Measurements from ENCODE around the gene TIMM23.

TIMM23 gene

DNA sequence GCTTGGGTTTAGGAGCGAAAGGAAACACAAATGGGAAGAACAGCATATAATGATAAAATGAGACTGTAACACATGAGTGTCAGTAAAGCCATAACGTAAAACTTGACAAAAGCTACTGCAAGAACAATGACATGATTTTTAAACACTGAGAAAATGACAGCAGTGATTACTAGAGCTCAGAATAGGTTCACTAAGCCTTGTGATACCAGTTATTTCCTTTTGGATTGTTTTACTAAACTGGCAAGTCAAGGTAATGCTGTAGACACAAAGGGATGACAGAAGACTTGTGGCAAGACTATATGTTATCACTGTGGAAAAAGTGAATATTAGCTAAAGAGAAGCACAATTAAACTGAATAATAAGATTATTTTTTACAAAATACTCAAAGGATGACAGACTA is 45.4 kb downstream of the TIMM23 start:
- TF ChIP-seq EZH2phosphoT487 (IDR thresholded peaks at IDR 0.05; ENCODE audit: low read depth), result no peak
- TF ChIP-seq, protein P1, sequence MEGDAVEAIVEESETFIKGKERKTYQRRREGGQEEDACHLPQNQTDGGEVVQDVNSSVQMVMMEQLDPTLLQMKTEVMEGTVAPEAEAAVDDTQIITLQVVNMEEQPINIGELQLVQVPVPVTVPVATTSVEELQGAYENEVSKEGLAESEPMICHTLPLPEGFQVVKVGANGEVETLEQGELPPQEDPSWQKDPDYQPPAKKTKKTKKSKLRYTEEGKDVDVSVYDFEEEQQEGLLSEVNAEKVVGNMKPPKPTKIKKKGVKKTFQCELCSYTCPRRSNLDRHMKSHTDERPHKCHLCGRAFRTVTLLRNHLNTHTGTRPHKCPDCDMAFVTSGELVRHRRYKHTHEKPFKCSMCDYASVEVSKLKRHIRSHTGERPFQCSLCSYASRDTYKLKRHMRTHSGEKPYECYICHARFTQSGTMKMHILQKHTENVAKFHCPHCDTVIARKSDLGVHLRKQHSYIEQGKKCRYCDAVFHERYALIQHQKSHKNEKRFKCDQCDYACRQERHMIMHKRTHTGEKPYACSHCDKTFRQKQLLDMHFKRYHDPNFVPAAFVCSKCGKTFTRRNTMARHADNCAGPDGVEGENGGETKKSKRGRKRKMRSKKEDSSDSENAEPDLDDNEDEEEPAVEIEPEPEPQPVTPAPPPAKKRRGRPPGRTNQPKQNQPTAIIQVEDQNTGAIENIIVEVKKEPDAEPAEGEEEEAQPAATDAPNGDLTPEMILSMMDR (IDR thresholded peaks at IDR 0.05; ENCODE audit: low read depth, low read length), result no peak
- H3K36me3 ChIP-seq (replicated peaks; ENCODE audit: low read depth, low read length), result peaks cover 10% of the 10 kb centered on the region
- no peaks in the 10 kb centered on the region for H3K9me3 ChIP-seq (ENCODE audit: insufficient read depth, low read length)
- H4K20me1 ChIP-seq (ENCODE audit: insufficient read depth, low read length), result peaks cover 38% of the 10 kb centered on the region
- no peak overlapping the region for H3K4me2 ChIP-seq (ENCODE audit: low read length)
- no peak overlapping the region for H3K9ac ChIP-seq (ENCODE audit: low read length)
- no peak overlapping the region for H3K27ac ChIP-seq (ENCODE audit: low read length)
- H3K4me1 ChIP-seq (ENCODE audit: low read length), result peaks cover 21% of the 10 kb centered on the region
- H3K4me3 ChIP-seq (ENCODE audit: low read length), result no peak overlapping the region
- no peak overlapping the region for H2AFZ ChIP-seq (ENCODE audit: low read depth, low read length)
- no peaks in the 10 kb centered on the region for H3K27me3 ChIP-seq (ENCODE audit: low read depth, low read length)
- peaks cover 59% of the 10 kb centered on the region for H3K79me2 ChIP-seq (ENCODE audit: low read length)

DNA sequence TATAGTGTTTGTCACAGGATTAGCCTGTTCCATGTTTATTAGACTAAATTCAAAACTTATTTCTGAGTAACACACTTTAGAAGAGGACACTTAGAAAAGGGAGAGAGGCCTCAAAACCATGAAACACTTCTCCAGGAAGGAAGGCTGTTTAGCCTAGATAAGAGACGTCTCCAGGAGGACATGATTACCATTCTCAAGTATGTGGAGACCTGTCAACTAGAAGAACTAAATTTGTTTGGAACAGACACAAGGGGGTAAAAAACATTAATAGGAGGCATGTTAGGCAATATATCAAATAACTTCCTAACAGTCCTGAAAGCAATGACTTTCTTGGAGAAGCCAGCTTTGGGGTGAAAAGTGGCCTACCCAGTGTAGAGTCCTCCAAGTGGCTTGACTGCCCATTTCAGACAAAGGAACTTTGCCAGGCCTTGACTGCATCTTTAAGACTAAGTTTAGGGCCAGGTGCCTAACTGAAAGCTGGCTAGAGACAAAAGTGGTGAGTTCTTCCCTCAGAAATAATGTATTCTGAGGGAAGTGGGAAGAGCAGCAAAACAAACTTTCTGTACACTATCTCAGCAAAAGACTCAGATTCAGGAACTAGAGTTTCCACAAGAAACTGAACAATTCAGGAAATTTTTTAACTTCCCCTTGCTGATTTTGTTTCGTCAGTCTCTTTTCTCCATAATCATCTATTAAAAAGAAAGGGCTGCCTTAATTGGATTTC is 46.3 kb downstream of the TIMM23 start:
- TF ChIP-seq, protein P1 (IDR thresholded peaks at IDR 0.05; ENCODE audit: low read depth, low read length), result no peak
- no peak for TF ChIP-seq EZH2phosphoT487 (IDR thresholded peaks at IDR 0.05; ENCODE audit: low read depth)
- H4K20me1 ChIP-seq (ENCODE audit: insufficient read depth, low read length), result peaks cover 38% of the 10 kb centered on the region
- no peaks in the 10 kb centered on the region for H3K27me3 ChIP-seq (ENCODE audit: low read depth, low read length)
- peaks cover 67% of the 10 kb centered on the region for H3K79me2 ChIP-seq (ENCODE audit: low read length)
- peaks cover 21% of the 10 kb centered on the region for H3K4me1 ChIP-seq (ENCODE audit: low read length)
- H3K4me3 ChIP-seq (ENCODE audit: low read length), result no peak overlapping the region
- H3K27ac ChIP-seq (ENCODE audit: low read length), result 0 out of 2 replicates have a peak overlapping the region, but pooled peaks have one; percentile 8
- H3K9ac ChIP-seq (ENCODE audit: low read length), result no peak overlapping the region
- no peak overlapping the region for H2AFZ ChIP-seq (ENCODE audit: low read depth, low read length)
- H3K4me2 ChIP-seq (ENCODE audit: low read length), result peak overlapping the region; percentile 28
- no peaks in the 10 kb centered on the region for H3K9me3 ChIP-seq (ENCODE audit: insufficient read depth, low read length)
- H3K36me3 ChIP-seq (replicated peaks; ENCODE audit: low read depth, low read length), result peaks cover 10% of the 10 kb centered on the region

DNA sequence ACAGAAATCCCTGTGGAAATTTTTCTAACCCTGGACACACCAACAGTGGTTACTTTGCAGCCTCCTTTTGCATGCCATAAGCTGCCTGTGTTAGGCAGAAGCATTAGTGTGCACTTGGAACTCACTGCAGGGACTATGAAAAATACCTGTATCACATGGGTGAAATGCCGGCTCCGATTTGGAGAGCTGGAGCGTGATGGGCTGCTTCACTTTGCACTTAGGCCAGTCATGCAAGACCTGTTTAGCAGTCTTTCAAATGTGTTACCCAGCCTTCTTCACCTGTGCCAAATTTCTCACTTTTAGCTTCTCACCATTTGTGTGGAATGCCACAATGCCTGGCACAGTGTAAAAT is 46.9 kb downstream of the TIMM23 start:
- Histone ChIP-seq H3K4me3 (ENCODE audit: low read length) (no peak overlapping the region), H3K4me1 (ENCODE audit: low read length) (peaks cover 21% of the 10 kb centered on the region), H3K27ac (ENCODE audit: low read length) (no peak overlapping the region), H4K20me1 (ENCODE audit: insufficient read depth, low read length) (peaks cover 40% of the 10 kb centered on the region), H3K79me2 (ENCODE audit: low read length) (peaks cover 73% of the 10 kb centered on the region), H3K9me3 (ENCODE audit: insufficient read depth, low read length) (no peaks in the 10 kb centered on the region), H3K4me2 (ENCODE audit: low read length) (peak overlapping the region; percentile 28), H3K27me3 (ENCODE audit: low read depth, low read length) (no peaks in the 10 kb centered on the region), H3K36me3 (replicated peaks; ENCODE audit: low read depth, low read length) (peaks cover 10% of the 10 kb centered on the region), H2AFZ (ENCODE audit: low read depth, low read length) (no peak overlapping the region), H3K9ac (ENCODE audit: low read length) (no peak overlapping the region)
- TF ChIP-seq, protein P1 (IDR thresholded peaks at IDR 0.05; ENCODE audit: low read depth, low read length), result no peak
- no peak for TF ChIP-seq EZH2phosphoT487 (IDR thresholded peaks at IDR 0.05; ENCODE audit: low read depth)

DNA sequence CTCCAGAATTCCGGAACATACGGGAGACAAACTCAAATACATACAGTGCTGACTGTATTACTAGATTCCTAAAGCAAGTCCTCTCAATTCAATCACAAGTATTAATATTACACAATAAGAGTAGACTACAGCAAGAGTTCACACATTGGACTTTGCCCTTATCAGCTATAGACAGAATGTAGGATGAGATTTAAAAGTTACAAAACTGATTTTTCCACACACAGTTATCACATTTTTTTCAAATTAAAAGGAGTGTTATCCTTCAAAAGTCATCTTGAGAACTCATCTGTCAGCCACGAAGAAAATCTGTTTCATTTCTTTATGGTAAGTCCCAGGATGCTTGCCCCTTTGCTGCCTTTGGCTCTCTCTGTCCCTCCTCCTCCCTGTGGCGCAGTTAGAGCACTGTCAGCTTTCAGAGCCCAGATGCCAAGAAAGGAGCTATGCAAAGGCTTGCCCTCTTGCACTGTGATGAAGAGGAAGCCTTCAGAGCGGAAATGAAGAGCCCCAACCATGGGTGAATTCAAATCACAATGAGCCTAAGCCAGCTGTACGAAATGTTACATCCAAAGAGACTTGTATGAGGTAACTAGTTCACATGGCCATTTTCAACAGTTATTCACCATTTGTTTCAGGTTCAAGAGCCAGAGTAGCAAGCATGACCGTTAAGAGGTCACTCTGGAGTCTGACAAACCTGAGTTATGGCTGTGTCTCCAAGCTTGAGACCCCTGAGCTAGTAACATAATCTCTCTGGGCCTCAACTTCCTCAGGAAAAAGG is 47.5 kb downstream of the TIMM23 start:
- peaks cover 78% of the 10 kb centered on the region for H3K79me2 ChIP-seq (ENCODE audit: low read length)
- H3K9me3 ChIP-seq (ENCODE audit: insufficient read depth, low read length), result no peaks in the 10 kb centered on the region
- peak overlapping the region; percentile 28 for H3K4me2 ChIP-seq (ENCODE audit: low read length)
- H3K27ac ChIP-seq (ENCODE audit: low read length), result no peak overlapping the region
- H3K4me3 ChIP-seq (ENCODE audit: low read length), result no peak overlapping the region
- no peak overlapping the region for H2AFZ ChIP-seq (ENCODE audit: low read depth, low read length)
- peaks cover 44% of the 10 kb centered on the region for H4K20me1 ChIP-seq (ENCODE audit: insufficient read depth, low read length)
- H3K36me3 ChIP-seq (replicated peaks; ENCODE audit: low read depth, low read length), result peaks cover 9% of the 10 kb centered on the region
- TF ChIP-seq, protein P1 (IDR thresholded peaks at IDR 0.05; ENCODE audit: low read depth, low read length), result no peak
- H3K9ac ChIP-seq (ENCODE audit: low read length), result no peak overlapping the region
- H3K4me1 ChIP-seq (ENCODE audit: low read length), result peaks cover 21% of the 10 kb centered on the region
- H3K27me3 ChIP-seq (ENCODE audit: low read depth, low read length), result no peaks in the 10 kb centered on the region

Data from OCI-LY3 (cell line).